MCF 10A (cell line): ENCODE measurements around the gene GTSE1. TPM values are rescaled to one million over a fixed set of nuclear protein-coding genes. Genes with fewer than 3 reads are reported as not detected.
A peak's percentile ranks its signal among the peaks of the same experiment; 100 is the strongest.

Experiments
- BruUV-seq: library from RNA; stranded (reverse); fragments of 400-500 nt; replicated peaks from 2 replicates; lab custom pipeline; 2021; lab: Mats Ljungman, UMichigan
- CTCF ChIA-PET: fragments of 300-600 bp; sonication (Branson Sonifier 250); formaldehyde crosslinking; extraction: SDS; loops from one replicate; lab custom pipeline; 2021; ENCODE audit warnings: antibody characterized with exemption, inconsistent platforms; lab: Yijun Ruan, JAX
- POLR2A ChIA-PET: fragments of 300-600, 350-650 bp; sonication (Branson Sonifier 250); formaldehyde crosslinking; extraction: SDS; loops from one replicate; lab custom pipeline; 2020; ENCODE audit warnings: antibody characterized with exemption, inconsistent platforms; lab: Yijun Ruan, JAX
- DNase-seq: peaks from one replicate; pipeline ENCODE4 v3.0.0-alpha.2; 2018; ENCODE audit not compliant: unreplicated experiment
- H3K27ac Mint-ChIP-seq: one replicate; pipeline ENCODE4 v1.8.0; 2022; ENCODE audit warnings: mild to moderate bottlenecking, low read depth, mixed read lengths; ENCODE audit not compliant: unreplicated experiment
- H3K27me3 Mint-ChIP-seq: one replicate; pipeline ENCODE4 v1.8.0; 2022; ENCODE audit warnings: mixed read lengths; ENCODE audit not compliant: insufficient read depth, unreplicated experiment
- H3K36me3 Mint-ChIP-seq: one replicate; pipeline ENCODE4 v1.8.0; 2022; ENCODE audit warnings: mild to moderate bottlenecking, moderate library complexity, mixed read lengths; ENCODE audit not compliant: insufficient read depth, unreplicated experiment
- H3K4me1 Mint-ChIP-seq: one replicate; pipeline ENCODE4 v1.8.0; 2022; ENCODE audit warnings: mixed read lengths; ENCODE audit not compliant: insufficient read depth, unreplicated experiment
- H3K4me3 Mint-ChIP-seq: one replicate; pipeline ENCODE4 v1.8.0; 2022; ENCODE audit warnings: mild to moderate bottlenecking, moderate library complexity, mixed read lengths; ENCODE audit not compliant: unreplicated experiment
- H3K9me3 Mint-ChIP-seq: one replicate; pipeline ENCODE4 v1.8.0; 2022; ENCODE audit warnings: mixed read lengths; ENCODE audit not compliant: unreplicated experiment
- CTCF ChIP-seq: fragments of 200-600 bp; IDR thresholded peaks from one replicate; pipeline ENCODE4 v1.8.0; 2022; ENCODE audit warnings: antibody characterized with exemption, mild to moderate bottlenecking; ENCODE audit not compliant: unreplicated experiment
- intact Hi-C: fragments of 100-400 bp; cut with micrococcal nuclease; formaldehyde crosslinking; loops from 2 replicates; pipeline ENCODE4 v1.14.1; 2022
- total RNA-seq: library from RNA; stranded (reverse); gene quantifications from 2 replicates; pipeline ENCODE4 v1.2.3, GENCODE V29; 2022

GTSE1 gene
- total RNA-seq, 1 experiment from 2014 or later: 19.9 TPM

DNA sequence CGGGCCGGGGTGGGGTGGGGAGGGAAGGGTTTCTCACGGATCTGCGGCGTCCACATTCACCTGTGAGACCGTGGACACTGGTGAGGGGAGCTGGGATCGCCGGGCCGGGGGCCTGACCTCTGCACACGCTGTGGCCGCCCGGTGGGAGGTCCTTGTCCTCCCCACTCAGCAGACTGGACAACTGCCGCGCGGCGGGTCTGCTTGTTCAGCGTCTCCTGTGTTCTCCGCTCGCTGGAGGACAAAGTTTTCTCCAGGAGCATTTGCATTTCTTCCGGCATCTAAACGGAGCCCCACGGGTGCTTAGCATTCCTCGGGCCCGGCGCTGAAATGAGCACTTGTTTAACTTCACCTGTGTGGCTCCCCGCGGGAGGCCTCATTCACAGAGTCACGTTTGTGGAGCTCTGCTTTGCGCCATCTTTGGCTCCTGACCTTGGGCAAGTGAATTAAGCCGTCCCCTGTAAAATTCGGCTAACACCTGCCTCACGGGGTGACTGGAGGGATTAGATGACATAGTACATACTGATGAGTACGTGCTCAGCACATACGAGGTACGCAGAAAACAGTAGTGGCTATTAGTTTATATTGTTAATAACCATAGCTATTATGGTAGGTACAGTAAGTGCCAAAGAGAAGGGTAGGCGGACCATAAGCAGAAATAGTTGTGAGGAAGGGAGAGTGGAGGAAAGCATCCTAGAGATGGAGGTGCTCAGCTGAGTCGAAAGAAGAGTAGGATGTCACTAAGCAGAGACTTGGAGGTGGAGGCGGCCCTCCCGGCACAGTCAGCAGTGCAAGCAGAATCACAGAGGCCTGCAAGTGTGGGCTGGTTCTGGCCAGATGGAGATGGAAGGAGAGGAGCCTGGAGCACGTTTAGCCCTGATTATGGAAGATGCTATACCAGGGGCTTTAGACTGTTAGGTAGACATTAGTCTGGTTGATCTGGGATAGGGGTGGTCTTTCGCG is 39.7 kb downstream of the GTSE1 start:
- no peaks in the 10 kb centered on the region for H3K27me3 Mint-ChIP-seq
- BruUV-seq: TSS peak; percentile 18
- peak overlapping the region; percentile 89 for H3K27ac Mint-ChIP-seq
- TF ChIP-seq CTCF: no peak
- intact Hi-C loops: no loop called here
- H3K36me3 Mint-ChIP-seq: peaks cover 46% of the 10 kb centered on the region
- peaks cover 14% of the 10 kb centered on the region for H3K4me1 Mint-ChIP-seq
- peak; percentile 24 for DNase-seq
- POLR2A ChIA-PET: interaction anchor here (0.5 to 2.5 kb wide), 34 partner anchors 8 to 1172 kb away, joined by 3 to 9 read pairs (median 3); partner anchors contain the start of genes CELSR1, GTSE1, PPARA and TBC1D22A
- peak overlapping the region; percentile 91 for H3K4me3 Mint-ChIP-seq
- CTCF ChIA-PET: interaction anchor here (0.6 to 1.4 kb wide), 4 partner anchors 21 to 330 kb away, joined by 3 to 4 read pairs (median 4); no protein-coding TSS in a partner anchor
- no peaks in the 10 kb centered on the region for H3K9me3 Mint-ChIP-seq

DNA sequence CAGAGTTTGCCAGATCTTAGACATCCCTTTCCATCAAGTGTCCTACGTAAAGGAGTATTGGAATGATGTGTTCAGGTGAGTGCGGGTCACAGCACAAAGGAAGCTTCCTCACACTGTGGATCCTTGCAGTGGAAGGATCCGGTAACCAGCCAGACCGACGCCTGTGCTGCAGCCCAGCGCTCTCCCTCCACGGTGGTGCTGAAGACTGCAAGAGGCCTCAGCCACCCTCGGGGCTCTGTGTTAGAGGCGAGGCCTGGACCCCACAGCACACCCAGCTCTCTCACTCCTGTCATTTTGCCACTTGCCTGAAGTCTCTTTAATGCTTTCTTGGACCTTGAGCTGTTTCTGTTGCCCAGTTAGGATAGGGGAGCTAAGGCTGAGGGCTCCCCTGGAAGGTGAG is 41.2 kb downstream of the GTSE1 start:
- POLR2A ChIA-PET: no interaction called here
- no peaks in the 10 kb centered on the region for H3K27me3 Mint-ChIP-seq
- H3K4me3 Mint-ChIP-seq: no peak overlapping the region
- DNase-seq: no peak
- CTCF ChIA-PET: interaction anchor here (0.8 kb wide), 1 partner anchor 421 kb away, joined by 4 read pairs; no protein-coding TSS in a partner anchor
- intact Hi-C loops: no loop called here
- H3K36me3 Mint-ChIP-seq: peaks cover 61% of the 10 kb centered on the region
- H3K27ac Mint-ChIP-seq: no peak overlapping the region
- no peak for TF ChIP-seq CTCF
- BruUV-seq: no TSS peak
- no peaks in the 10 kb centered on the region for H3K9me3 Mint-ChIP-seq
- peaks cover 14% of the 10 kb centered on the region for H3K4me1 Mint-ChIP-seq

- H3K4me3 Mint-ChIP-seq: no peak overlapping the region
- no peak for DNase-seq
- H3K4me1 Mint-ChIP-seq: peaks cover 14% of the 10 kb centered on the region
- ChIA-PET CTCF (interaction anchor here (0.8 to 2.7 kb wide), 2 partner anchors 204 to 420 kb away, joined by 4 to 13 read pairs; no protein-coding TSS in a partner anchor), POLR2A (no interaction called here)
- TF ChIP-seq CTCF: no peak
- H3K9me3 Mint-ChIP-seq: no peaks in the 10 kb centered on the region
- BruUV-seq: no TSS peak
- H3K27ac Mint-ChIP-seq: no peak overlapping the region
- intact Hi-C loops: no loop called here
- no peaks in the 10 kb centered on the region for H3K27me3 Mint-ChIP-seq
- peaks cover 64% of the 10 kb centered on the region for H3K36me3 Mint-ChIP-seq
Observed at GRCh38 chr22:46338636-46339035, 42.0 kb downstream of the GTSE1 start.

DNA sequence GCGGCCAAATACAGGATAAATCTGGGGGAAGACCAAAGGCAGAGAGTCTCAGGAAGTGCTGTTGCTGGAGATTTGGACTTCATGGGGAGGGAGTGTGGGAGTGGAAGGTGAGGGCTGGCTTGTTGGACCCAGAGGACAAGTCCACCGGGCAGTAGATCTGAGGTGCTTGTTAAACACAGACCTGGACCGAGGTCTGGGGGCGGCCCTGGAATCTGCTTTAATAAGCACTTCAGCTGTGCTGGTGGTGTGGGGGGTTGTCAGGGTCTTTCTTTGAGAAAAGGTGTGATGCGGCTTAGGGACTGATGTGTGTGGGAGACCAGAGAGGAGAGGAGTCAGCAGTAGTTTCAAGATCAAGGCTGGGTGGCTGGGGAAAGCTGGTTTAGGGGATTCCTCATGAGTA is 43.3 kb downstream of the GTSE1 start:
- Mint-ChIP-seq H3K27ac (peak overlapping the region; percentile 81), H3K4me1 (peaks cover 14% of the 10 kb centered on the region), H3K9me3 (no peaks in the 10 kb centered on the region), H3K4me3 (no peak overlapping the region), H3K27me3 (no peaks in the 10 kb centered on the region), H3K36me3 (peaks cover 76% of the 10 kb centered on the region)
- TF ChIP-seq CTCF: no peak
- ChIA-PET CTCF (interaction anchor here (0.6 to 2.7 kb wide), 3 partner anchors 16 to 203 kb away, joined by 3 to 13 read pairs (median 5); no protein-coding TSS in a partner anchor), POLR2A (no interaction called here)
- DNase-seq: no peak
- BruUV-seq: no TSS peak
- intact Hi-C loops: no loop called here
